Dermis microvascular lymphatic vessel endothelial cell (primary cell): ENCODE measurements around the gene DSG2. TPM values are rescaled to one million over a fixed set of nuclear protein-coding genes. Genes with fewer than 3 reads are reported as not detected.
"Not testable (repeated sequence)": the region's sequence is repeated elsewhere in the genome, so short reads cannot be mapped to it uniquely, and the experiment has no call there.

Experiments
- DNase-seq, 2 donors: peaks; one replicate each; pipeline versions ENCODE4 v3.0.0 to v3.0.0-alpha.2; 2010; ENCODE audit warnings: low read depth in 2 of 2
- total RNA-seq: library from RNA; depleted of rRNA; stranded (reverse); fragments of >200 nt; gene quantifications from 2 replicates; pipeline ENCODE4 v1.2.1, GENCODE V29; 2014

Gene DSG2
- total RNA-seq, 1 donor from 2014 or later = 3.3 TPM

DNA sequence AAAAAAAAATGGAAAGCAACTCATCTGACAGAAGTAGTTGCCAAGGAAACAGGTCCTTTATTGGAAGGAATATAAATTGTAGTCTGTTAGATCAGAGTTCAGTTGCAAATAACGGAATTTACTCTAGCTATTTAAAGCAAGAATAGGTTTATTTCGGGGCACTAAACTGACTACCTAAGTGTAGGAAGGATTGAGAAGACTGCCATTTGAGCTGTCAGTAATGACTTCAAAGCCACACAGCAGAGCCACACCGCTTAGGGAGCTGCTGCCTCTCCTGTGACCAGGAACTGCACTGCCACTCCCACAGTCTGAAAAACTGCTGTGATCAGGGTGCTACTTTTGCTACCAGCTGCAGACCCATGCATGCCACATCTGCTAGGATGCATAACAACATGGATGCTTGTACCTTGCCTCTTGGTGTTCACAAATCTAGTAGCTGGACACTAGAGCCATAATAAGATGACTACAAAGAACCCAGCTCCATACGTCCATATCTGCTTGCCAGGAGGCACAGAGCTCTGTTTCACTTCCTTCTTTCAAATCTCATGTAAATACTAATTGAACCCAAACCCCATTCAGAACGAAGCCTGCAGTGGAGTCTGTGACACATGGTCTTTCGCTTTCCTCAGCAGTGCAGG lies 2.2 kb downstream of the DSG2 start:
- no peak for DNase-seq

GRCh38 chr18:31503011-31503410 lies 5.0 kb downstream of the DSG2 start:
- DNase-seq = no peak

GRCh38 chr18:31504455-31505147 lies 6.6 kb downstream of the DSG2 start:
- DNase-seq = no peak

DNA sequence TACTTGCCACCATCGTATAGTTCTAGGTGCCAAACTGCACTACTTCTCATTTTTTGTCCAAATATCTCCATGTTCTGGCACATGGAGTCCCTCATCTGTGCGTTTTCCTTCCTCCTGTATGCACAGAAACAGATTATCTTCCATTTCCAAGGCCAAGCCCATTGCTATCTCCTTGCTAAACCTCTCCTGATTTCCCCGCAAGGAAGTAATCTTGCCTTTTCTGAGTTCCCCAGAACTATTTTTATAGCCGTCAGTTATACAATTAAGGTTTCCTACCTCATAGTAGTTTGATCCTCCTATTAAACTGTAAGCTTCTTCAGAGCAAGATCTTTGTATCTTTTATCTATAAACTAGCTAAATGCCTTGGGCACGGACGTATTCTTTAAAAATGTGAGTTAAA lies 7.2 kb downstream of the DSG2 start:
- DNase-seq = no peak

GRCh38 chr18:31506024-31506742 lies 8.2 kb downstream of the DSG2 start:
- peak; percentile 31 to 55 for DNase-seq

- DNase-seq = not testable (repeated sequence)
These were observed 9.1 kb downstream of the DSG2 start for GRCh38 chr18:31507124-31507523.

DNA sequence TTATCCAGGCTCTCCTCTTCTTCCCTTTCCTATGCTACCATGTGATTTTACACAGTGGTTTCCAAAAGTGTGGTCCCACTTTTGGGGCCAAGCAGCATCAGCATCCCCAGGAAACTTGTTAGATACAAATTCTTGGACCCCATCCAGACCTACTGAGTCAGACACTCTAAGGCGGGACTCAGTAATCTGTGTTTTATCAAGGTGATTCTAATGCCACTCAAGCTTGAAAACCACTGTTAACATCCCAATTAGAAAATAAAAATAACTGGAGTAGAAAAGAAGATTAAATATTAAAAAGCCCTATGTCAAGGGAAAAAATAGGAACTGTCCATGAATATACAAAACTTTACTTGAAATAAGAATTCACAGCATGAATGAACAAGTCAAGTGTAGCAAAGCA lies 10.8 kb downstream of the DSG2 start:
- no peak for DNase-seq

DNA sequence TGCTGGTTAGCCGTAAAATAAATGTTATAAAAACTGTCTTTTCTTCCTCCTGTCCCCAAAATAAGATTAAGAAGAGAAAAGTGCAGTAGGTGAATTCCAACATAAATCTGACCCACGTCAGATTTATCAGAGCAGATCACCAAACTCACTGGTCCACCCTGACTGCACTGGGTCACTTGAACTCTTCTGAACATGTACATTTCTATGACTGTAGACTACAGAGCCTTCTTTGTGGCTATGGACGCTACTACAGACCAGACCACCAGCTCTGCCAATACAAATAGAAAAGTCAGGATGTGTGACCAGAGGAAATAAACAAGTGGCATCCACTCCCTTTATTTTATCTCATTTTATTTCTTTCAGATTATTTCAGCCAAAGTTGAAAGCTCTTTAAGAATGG lies 11.6 kb downstream of the DSG2 start:
- DNase-seq = peak in 1 of 2 donors; percentile 28

DNA sequence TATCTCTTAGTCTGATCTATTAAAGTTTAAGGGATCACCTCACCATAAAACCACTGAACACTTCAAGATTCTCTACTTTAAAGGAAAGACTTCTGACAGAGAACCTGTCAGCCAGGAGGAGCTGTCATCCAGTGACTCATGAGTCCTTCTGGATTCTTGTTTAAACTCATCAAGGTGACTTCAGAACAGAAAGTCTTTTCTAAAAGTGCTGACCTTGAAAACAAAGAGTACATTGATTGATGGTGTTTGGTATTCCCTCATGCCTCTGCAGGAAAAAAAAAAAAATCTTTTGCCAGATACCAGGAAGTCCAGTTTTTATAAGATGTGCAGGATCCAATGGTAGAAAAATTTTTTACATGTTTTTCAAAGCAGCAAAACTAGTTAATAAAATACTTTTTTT lies 12.3 kb downstream of the DSG2 start:
- no peak for DNase-seq

DNA sequence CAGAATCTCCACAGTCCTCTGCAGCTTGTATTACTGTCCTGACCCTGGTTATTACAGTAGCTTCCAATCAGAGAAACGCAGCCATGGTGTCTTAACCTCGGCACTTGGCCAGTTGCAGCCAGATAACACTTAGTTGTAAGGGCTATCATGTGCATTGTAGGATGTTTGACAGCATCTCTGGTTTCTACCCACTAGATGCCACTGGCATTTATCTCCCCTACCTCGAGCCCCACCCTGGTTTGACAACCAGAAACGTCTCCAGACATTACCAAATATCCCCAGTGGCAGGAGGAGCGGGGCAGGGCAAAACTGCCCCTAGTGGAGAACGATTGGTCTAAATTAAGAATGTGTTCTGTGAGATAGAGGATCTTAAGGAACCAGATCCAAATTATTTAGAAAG lies 13.1 kb downstream of the DSG2 start:
- DNase-seq = no peak

DNA sequence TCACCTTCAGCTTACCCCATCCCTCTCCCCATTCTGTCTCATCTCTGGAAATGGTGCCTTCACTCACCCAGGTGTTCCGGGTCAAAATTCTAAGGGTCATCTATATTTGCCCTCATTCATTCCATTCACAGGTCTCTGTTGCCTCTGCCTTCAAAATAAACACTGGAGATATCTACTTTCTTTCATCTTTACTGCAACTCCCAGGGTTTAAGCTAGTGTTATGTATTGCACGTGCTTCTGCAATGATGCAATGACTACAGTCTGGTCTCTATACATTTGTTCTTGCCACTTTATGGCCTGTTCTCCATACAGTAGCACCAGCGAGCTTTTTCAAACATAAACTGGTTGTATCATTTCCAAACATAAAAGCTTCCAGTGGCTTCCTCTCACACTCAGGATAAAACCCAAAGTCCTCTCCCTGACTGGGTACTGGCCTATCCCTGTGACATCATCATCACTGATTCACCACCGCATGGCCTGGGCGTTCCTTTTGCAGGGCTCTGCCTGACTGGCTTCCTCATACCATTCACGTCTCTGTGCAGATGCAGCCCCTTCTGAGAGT lies 14.3 kb downstream of the DSG2 start:
- DNase-seq = peak in 1 of 2 donors; percentile 5

DNA sequence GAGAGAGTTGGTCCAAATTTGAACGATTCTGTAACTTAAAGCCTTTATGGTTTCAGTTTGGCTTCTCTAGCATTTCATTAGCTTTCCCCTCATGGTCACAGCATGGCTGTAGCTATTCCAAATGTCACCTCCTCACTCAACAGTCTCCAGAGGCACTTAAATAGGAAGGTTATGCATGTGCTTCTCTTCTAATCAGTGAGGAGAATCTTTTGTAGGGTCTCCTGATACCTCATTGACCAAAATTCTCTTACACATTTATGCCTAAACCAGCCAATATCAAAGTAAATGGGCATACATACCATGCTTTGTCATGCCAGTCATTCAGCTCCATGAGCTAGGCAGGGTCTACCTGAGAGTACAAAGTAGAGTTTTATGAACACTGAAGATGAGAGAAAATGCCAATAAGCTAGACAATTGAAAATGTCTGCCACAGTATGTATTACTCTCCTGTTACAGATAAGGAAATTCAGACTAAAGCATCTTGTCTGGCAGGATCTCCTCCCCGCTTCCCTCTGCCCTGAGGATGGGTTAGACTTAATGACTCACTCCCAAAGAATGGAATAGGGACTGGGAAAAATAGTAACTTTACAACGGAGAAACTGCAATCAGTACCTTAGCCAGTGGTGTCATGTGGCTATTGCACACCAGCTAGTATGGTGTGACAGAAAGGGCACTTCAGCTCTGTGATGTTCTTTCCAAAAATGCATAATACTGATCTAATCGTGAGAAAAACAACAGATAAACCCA lies 15.4 kb downstream of the DSG2 start:
- peak in 1 of 2 donors; percentile 6 for DNase-seq

DNA sequence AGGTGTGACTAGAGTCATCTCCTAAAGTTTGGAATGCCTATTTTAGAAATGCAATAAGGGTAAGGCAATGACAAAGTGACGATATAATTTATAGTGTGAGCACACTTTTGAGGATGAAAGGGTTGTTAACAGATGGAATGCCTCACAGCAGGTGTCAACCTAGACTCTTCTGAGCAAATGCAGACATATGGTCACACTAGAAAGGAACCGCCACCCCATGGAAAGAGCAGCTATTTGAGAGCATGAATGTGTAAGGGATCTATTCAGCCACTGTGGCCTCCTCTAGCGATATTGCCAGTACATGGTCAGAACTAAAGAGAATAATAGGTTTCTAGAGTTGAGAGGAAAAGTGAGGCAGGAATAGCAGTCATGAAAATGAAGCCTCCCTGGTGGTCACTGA lies 18.5 kb downstream of the DSG2 start:
- DNase-seq = no peak

DNA sequence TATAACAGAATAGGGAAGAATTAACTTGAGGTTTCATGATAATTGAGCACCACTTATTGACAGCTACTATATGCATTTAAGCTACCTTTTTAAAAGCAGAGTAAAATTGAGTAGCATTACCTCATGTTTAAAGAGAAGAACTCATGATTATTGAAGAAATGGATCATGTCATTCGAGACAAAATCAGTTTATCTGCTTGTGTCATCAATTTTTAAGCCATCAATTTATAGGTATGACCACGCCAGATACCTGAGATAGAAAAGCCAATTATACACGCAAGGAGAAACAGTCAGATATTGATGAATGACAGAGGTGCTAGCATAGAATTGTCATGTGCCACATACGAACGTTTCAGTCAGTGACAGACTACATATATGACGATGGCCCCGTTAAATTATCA lies 28.4 kb downstream of the DSG2 start:
- DNase-seq = no peak

DNA sequence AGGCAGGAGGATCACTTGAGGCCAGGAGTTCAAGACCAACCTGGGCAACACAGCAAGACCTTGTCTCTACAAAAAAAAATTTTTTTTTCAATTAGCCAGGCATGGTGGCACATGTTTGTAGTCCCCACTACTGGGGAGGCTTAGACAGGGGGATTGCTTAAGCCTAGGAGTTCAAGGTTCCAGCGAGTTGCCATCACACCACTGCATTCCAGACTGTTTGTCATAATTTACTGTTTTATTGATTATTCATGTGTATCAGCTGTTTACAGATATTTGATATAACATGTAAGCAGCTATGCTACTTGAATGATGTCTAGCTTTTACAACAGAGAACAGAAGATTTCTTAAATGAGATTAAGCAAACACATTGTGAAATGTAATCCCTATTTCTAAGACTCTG lies 35.3 kb downstream of the DSG2 start:
- no peak for DNase-seq

GRCh38 chr18:31538837-31539236 lies 40.9 kb downstream of the DSG2 start:
- no peak for DNase-seq

DNA sequence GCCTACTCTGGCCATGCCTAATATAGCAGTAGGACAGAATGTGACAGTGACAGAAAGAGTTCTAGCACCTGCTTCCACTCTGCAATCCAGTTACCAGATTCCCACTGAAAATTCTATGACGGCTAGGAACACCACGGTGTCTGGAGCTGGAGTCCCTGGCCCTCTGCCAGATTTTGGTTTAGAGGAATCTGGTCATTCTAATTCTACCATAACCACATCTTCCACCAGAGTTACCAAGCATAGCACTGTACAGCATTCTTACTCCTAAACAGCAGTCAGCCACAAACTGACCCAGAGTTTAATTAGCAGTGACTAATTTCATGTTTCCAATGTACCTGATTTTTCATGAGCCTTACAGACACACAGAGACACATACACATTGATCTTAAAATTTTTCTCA lies 48.5 kb downstream of the DSG2 start:
- no peak for DNase-seq

DNA sequence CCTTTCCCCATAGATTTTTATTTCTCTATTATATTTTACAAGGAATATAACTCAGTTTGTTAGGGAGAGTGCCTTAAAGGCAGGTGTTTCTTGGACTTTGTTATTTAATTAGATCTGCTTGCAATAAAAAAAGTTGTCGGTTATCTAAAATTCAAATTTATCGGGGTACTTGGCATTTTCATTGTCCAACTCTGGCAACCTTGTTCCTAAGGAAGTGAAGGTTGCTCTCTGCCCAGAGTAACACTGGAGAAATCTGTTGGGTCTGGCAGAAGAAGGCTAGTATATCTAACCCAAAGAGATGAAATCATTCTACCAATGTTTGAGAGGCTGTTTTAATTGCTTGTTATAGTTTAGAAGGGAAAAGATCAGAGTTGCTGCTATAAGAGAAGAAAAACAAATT lies 50.9 kb downstream of the DSG2 start:
- DNase-seq = no peak

DNA sequence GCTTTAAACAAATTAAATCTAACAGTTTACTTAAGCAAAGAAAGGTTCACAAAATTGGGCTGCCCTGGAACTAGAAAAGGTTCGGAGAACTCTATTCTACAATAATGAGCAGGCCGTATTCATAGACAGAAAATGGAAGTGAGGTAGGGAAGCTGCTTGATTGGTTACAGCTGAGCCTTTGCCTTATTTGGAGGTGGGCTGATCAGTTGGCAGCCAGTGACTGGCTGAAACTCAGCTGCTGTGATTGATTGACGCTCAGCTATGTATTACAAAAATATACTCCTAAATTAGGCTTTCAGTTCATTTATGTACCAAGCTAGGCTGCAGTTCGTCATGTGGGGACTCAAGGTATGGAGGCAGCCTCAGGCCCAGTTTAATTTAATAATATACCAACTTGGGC lies 51.4 kb downstream of the DSG2 start:
- no peak for DNase-seq

DNA sequence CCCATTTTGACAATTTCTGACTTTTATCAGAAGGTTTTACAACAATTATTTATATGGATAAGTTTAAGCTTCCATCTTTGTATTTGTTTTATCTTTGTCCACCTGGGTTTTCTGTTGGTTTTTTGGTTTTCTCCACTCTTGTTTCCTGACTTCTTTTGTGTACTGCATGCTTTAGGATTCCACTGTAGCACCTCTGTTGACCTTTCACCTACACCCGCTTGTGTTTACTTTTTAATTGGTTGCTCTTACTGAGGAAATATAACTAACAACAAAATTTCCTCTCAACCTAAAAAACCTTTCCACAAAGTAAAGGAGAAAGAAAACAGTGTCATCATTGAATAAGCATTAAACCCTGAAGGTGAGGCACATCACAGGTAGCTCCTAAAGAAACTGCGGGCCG lies 53.9 kb downstream of the DSG2 start:
- DNase-seq = no peak

DNA sequence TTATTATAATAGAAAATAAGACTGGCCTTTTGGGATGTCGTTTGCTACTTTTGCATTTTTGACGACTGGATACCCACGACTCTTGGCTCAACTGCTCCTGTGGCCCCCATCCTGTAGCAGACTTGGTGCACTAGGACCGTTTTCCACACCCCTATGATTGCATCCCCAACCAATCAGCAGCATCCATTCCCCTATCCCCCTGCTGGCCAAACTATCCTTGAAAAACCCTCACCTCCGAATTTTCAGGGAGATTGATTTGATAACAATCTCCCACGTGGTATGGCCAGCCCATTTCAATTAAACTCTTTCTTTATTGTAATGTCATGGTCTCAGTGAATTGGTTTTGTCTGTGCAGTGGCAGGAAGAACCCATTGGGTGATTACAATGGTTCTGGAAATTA lies 55.8 kb downstream of the DSG2 start:
- DNase-seq = peak in 1 of 2 donors; percentile 17

DNA sequence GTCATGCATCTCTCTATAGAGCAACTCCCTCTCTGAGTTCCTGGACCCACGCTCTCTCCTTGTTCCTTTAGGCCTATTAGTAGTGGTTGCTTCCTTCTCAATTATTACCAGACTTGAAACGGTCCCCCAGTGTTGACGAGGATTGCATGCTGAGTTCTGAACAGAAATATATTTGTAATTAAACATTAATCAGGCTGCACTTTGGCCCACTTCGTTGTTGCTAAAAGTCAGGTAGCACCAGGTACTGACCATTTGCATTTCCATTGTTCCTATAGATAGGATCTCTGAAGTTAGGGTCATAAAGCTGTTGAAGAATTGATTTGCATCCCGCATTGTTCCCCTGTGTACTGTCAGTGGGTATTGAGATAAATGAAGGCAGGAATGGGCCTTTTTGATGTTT lies 56.8 kb downstream of the DSG2 start:
- no peak for DNase-seq
